Endothelial cell of umbilical vein (primary cell): ENCODE measurements around the gene NUP214. TPM values are rescaled to one million over a fixed set of nuclear protein-coding genes. Genes with fewer than 3 reads are reported as not detected.
A peak's percentile ranks its signal among the peaks of the same experiment; 100 is the strongest.

ENCODE experiments used
- BruUV-seq: library from RNA; stranded (reverse); fragments of 400-500 nt; replicated peaks from 2 replicates; lab custom pipeline; 2021; lab: Mats Ljungman, UMichigan
- CTCF ChIA-PET: fragments of 300-600, 350-600 bp; sonication (Branson Sonifier 250); formaldehyde crosslinking; loops from one replicate; lab custom pipeline; 2021; ENCODE audit warnings: antibody characterized with exemption, inconsistent platforms; lab: Charles Lee
- POLR2A ChIA-PET: fragments of 300-600, 350-600 bp; sonication (Branson Sonifier 250); formaldehyde crosslinking; loops from one replicate; lab custom pipeline; 2021; ENCODE audit warnings: antibody characterized with exemption, inconsistent platforms; lab: Charles Lee
- DNase-seq: peaks from one replicate; pipeline ENCODE4 v3.0.0-alpha.2; 2011; ENCODE audit warnings: low read depth, low spot score
- FAIRE-seq: peaks from 2 replicates; lab custom pipeline; 2011; peaks lifted over from hg19 to GRCh38; lab: Jason Lieb, UNC
- H2AFZ ChIP-seq: 2 replicates; pipeline ENCODE4 v1.6.0; 2012; ENCODE audit warnings: low read depth, low read length, control low read depth, inconsistent platforms
- H3K27ac ChIP-seq: 2 replicates; pipeline ENCODE4 v1.5.1; 2011; ENCODE audit warnings: low read depth, mild to moderate bottlenecking, control low read depth, low read length, moderate library complexity; ENCODE audit not compliant: insufficient read depth
- H3K27me3 ChIP-seq, 2 experiments: 2 replicates each; pipeline versions ENCODE4 v1.6.0 to v1.6.1; 2011; ENCODE audit warnings: low read length in 2 of 2, mixed read lengths in 1 of 2; ENCODE audit not compliant: control insufficient read depth in 2 of 2, insufficient read depth in 2 of 2
- H3K36me3 ChIP-seq, 2 experiments: 2 replicates in 1 of 2; 3 replicates in 1 of 2; pipeline ENCODE4 v1.5.1; 2011; ENCODE audit warnings: low read length in 2 of 2, mild to moderate bottlenecking in 1 of 2, moderate library complexity in 1 of 2; ENCODE audit not compliant: control insufficient read depth in 2 of 2, insufficient read depth in 2 of 2; ENCODE audit errors: extremely low read depth in 1 of 2
- H3K4me1 ChIP-seq: 3 replicates; pipeline ENCODE4 v1.5.1; 2011; ENCODE audit warnings: mild to moderate bottlenecking, low read length; ENCODE audit not compliant: control insufficient read depth, insufficient read depth; ENCODE audit errors: extremely low read depth
- H3K4me2 ChIP-seq: 2 replicates; pipeline ENCODE4 v1.6.1; 2011; ENCODE audit warnings: low read length, control low read depth, mixed read lengths; ENCODE audit not compliant: insufficient read depth
- H3K4me3 ChIP-seq, 3 experiments: fragments of 200-600 bp in 1 of 3; sonication (generic), shearing (Covaris generic) in 1 of 3; replicated peaks in 1 of 3; 2 replicates each; pipeline ENCODE4 v1.5.1; 2011 to 2016; ENCODE audit warnings: control low read depth in 3 of 3, low read length in 3 of 3, mild to moderate bottlenecking in 2 of 3, inconsistent platforms in 1 of 3, low read depth in 1 of 3, moderate library complexity in 1 of 3; ENCODE audit not compliant: insufficient read depth in 1 of 3
- H3K79me2 ChIP-seq: 2 replicates; pipeline ENCODE4 v1.6.0; 2012; ENCODE audit warnings: low read length, inconsistent platforms; ENCODE audit not compliant: control insufficient read depth, insufficient read depth
- H3K9ac ChIP-seq: replicated peaks from 2 replicates; pipeline ENCODE3; 2011; ENCODE audit warnings: low read length, control low read depth; ENCODE audit not compliant: insufficient read depth; ENCODE audit errors: extremely low read depth
- H3K9me1 ChIP-seq: replicated peaks from 3 replicates; pipeline ENCODE4 v1.6.0; 2011; ENCODE audit warnings: mild to moderate bottlenecking, low read length; ENCODE audit not compliant: control insufficient read depth, insufficient read depth; ENCODE audit errors: extremely low read depth
- H3K9me3 ChIP-seq: replicated peaks from 2 replicates; pipeline ENCODE4 v1.5.1; 2012; ENCODE audit warnings: low read length, inconsistent platforms; ENCODE audit not compliant: control insufficient read depth, insufficient read depth
- H4K20me1 ChIP-seq: replicated peaks from 2 replicates; pipeline ENCODE3; 2011; ENCODE audit warnings: mild to moderate bottlenecking, low read length; ENCODE audit not compliant: control insufficient read depth, insufficient read depth; ENCODE audit errors: extremely low read depth
- CTCF ChIP-seq, 2 donors: IDR thresholded peaks; 1 replicate in 1 of 2; 2 replicates in 1 of 2; pipeline ENCODE4 v1.5.1; 2011; ENCODE audit warnings: low read length in 2 of 2, mild to moderate bottlenecking in 2 of 2, moderate library complexity in 2 of 2, control low read depth in 1 of 2, inconsistent platforms in 1 of 2, low read depth in 1 of 2; ENCODE audit not compliant: insufficient read depth in 1 of 2; ENCODE audit errors: extremely low read depth in 1 of 2
- EZH2 ChIP-seq: IDR thresholded peaks from 2 replicates; pipeline ENCODE4 v1.6.1; 2012; ENCODE audit warnings: borderline replicate concordance, low read depth, mild to moderate bottlenecking, moderate library complexity, low read length, inconsistent platforms; ENCODE audit not compliant: severe bottlenecking
- FOS ChIP-seq: IDR thresholded peaks from 2 replicates; pipeline ENCODE4 v1.6.1; 2011; ENCODE audit warnings: mild to moderate bottlenecking, low read length, moderate library complexity, borderline replicate concordance; ENCODE audit not compliant: insufficient read depth
- GATA2 ChIP-seq: IDR thresholded peaks from 2 replicates; pipeline ENCODE4 v1.7.0; 2011; ENCODE audit warnings: low read depth, mild to moderate bottlenecking, moderate library complexity, mixed read lengths, low read length; ENCODE audit not compliant: insufficient read length, insufficient read depth
- JUN ChIP-seq: IDR thresholded peaks from 2 replicates; pipeline ENCODE4 v1.6.1; 2011; ENCODE audit warnings: borderline replicate concordance, low read depth; ENCODE audit not compliant: insufficient read length, insufficient read depth
- MAX ChIP-seq: IDR thresholded peaks from 2 replicates; pipeline ENCODE4 v1.6.1; 2011; ENCODE audit not compliant: insufficient read depth, insufficient read length
- MYC ChIP-seq: IDR thresholded peaks from one replicate; pipeline ENCODE4 v1.6.1; 2011; ENCODE audit warnings: mild to moderate bottlenecking, low read depth, low read length
- POLR2A ChIP-seq: IDR thresholded peaks from 2 replicates; pipeline ENCODE4 v1.6.1; 2012; ENCODE audit warnings: low read depth, mild to moderate bottlenecking, control low read depth, low read length
- POLR2AphosphoS5 ChIP-seq: IDR thresholded peaks from 2 replicates; pipeline ENCODE4 v1.6.1; 2012; ENCODE audit warnings: low read depth, mild to moderate bottlenecking, control low read depth, low read length, moderate library complexity; ENCODE audit not compliant: insufficient read depth
- dilution Hi-C: fragments of 300-500 bp; cut with MboI; formaldehyde crosslinking; loops from one replicate; pipeline ENCODE4 v1.15.0; 2019; ENCODE audit warnings: low sequenced_read_pairs; ENCODE audit not compliant: extremely low pct_ligation_motif_present
- intact Hi-C: fragments of 100-400 bp; cut with micrococcal nuclease; formaldehyde crosslinking; loops from one replicate; pipeline ENCODE4 v1.10.0; 2022
- polyA plus RNA-seq, 4 experiments: library from polyadenylated mRNA; depleted of rRNA in 3 of 4; stranded (reverse) in 3 of 4; unstranded in 1 of 4; fragments of >200 nt; gene quantifications; 2 replicates each; pipeline versions ENCODE4 v1.2.1 to v1.2.3, GENCODE V29; 2011 to 2012; ENCODE audit warnings: missing spikeins in 1 of 4
- total RNA-seq: library from RNA; stranded (reverse); gene quantifications from 2 replicates; pipeline ENCODE4 v1.2.3, GENCODE V29; 2021

The NUP214 gene
- total and polyA plus RNA-seq, 2 donors (not counting 3 experiments of a cell fraction or from before 2014, with no cell fraction given): 28.7 to 65.9 TPM

GRCh38 chr9:131227959-131228460 is 102.6 kb downstream of the NUP214 start:
- no peaks in the 10 kb centered on the region for H3K79me2 ChIP-seq
- peaks cover 0 to 10% of the 10 kb centered on the region in 2 experiments for H3K36me3 ChIP-seq
- TF ChIP-seq EZH2: no peak
- TF ChIP-seq MYC: no peak
- no peak for TF ChIP-seq MAX
- TF ChIP-seq POLR2AphosphoS5: no peak
- TF ChIP-seq POLR2A: no peak
- TF ChIP-seq GATA2: no peak
- peaks cover 39% of the 10 kb centered on the region for H3K4me1 ChIP-seq
- H3K27ac ChIP-seq: no peak overlapping the region
- ChIA-PET POLR2A (no interaction called here), CTCF (interaction anchor here (0.7 to 3.5 kb wide), 2 partner anchors 13 to 358 kb away, joined by 3 to 10 read pairs; no protein-coding TSS in a partner anchor)
- DNase-seq (peak; percentile 15), FAIRE-seq (no peak)
- no peaks in the 10 kb centered on the region for H3K27me3 ChIP-seq
- no peak overlapping the region for H3K9ac ChIP-seq
- H3K9me3 ChIP-seq: no peaks in the 10 kb centered on the region
- no peak overlapping the region for H2AFZ ChIP-seq
- dilution Hi-C loops (no loop called here), intact Hi-C loops (no loop called here)
- no peaks in the 10 kb centered on the region for H3K9me1 ChIP-seq
- no peak overlapping the region for H3K4me2 ChIP-seq
- no TSS peak for BruUV-seq
- no peak overlapping the region for H3K4me3 ChIP-seq
- H4K20me1 ChIP-seq: no peaks in the 10 kb centered on the region

GRCh38 chr9:131228988-131229387 is 103.6 kb downstream of the NUP214 start:
- Histone ChIP-seq H3K27ac (no peak overlapping the region), H3K4me2 (no peak overlapping the region), H3K9me1 (no peaks in the 10 kb centered on the region), H3K4me1 (peaks cover 39% of the 10 kb centered on the region), H3K36me3 (peaks cover 0 to 18% of the 10 kb centered on the region in 2 experiments), H3K27me3 (no peaks in the 10 kb centered on the region), H3K79me2 (no peaks in the 10 kb centered on the region), H3K9ac (no peak overlapping the region), H3K9me3 (no peaks in the 10 kb centered on the region), H2AFZ (no peak overlapping the region), H4K20me1 (no peaks in the 10 kb centered on the region), H3K4me3 (no peak overlapping the region)
- FAIRE-seq (no peak), DNase-seq (peak; percentile 31)
- dilution Hi-C loops (no loop called here), intact Hi-C loops (no loop called here)
- no peak for TF ChIP-seq CTCF (IDR thresholded peaks at IDR 0.05; ENCODE audit: extremely low read depth in 1 of 2, insufficient read depth in 1 of 2, low read depth in 1 of 2, low read length in 2 of 2)
- TF ChIP-seq POLR2A: no peak
- TF ChIP-seq POLR2AphosphoS5: no peak
- no peak for TF ChIP-seq GATA2
- no peak for TF ChIP-seq FOS
- TF ChIP-seq MAX: no peak
- no peak for TF ChIP-seq MYC
- TF ChIP-seq JUN: no peak
- no peak for TF ChIP-seq EZH2
- CTCF ChIA-PET: interaction anchor here (1.6 to 3.5 kb wide), 2 partner anchors 14 to 171 kb away, joined by 3 to 10 read pairs; no protein-coding TSS in a partner anchor
- POLR2A ChIA-PET: interaction anchor here (0.6 kb wide), 1 partner anchor 39 kb away, joined by 6 read pairs; no protein-coding TSS in a partner anchor
- no TSS peak for BruUV-seq
